A549 (cell line): Measurements from ENCODE around the gene NOX3. TPM values are rescaled to one million over a fixed set of nuclear protein-coding genes. Genes with fewer than 3 reads are reported as not detected.

Experiments
- ATAC-seq, 2 experiments: fragments of 200-7000 bp in 1 of 2; fragments of >200 bp in 1 of 2; cut with Nextera tagmentation in 1 of 2; cut with Tn5 transposase in 1 of 2; 3 replicates each; pipeline versions ENCODE4 v1.8.0 to v1.9.1; 2018 to 2020; ENCODE audit warnings: mild to moderate bottlenecking in 1 of 2, moderate library complexity in 1 of 2
- CTCF ChIA-PET: fragments of 300-600 bp; sonication (Branson Sonifier 250); formaldehyde crosslinking; extraction: SDS; loops from one replicate; lab custom pipeline; 2021; ENCODE audit warnings: antibody characterized with exemption, inconsistent platforms; lab: Yijun Ruan, JAX
- POLR2A ChIA-PET: fragments of 350-600 bp; formaldehyde crosslinking; extraction: SDS; loops from one replicate; lab custom pipeline; 2021; ENCODE audit warnings: antibody characterized with exemption, inconsistent platforms; lab: Yijun Ruan, JAX
- DNase-seq, 2 experiments: peaks; one replicate each; pipeline versions ENCODE4 v3.0.0 to v3.0.0-alpha.2; 2011 to 2016; ENCODE audit warnings: low read depth in 1 of 2, low spot score in 1 of 2
- FAIRE-seq: peaks from 2 replicates; lab custom pipeline; 2011; peaks lifted over from hg19 to GRCh38; lab: Jason Lieb, UNC
- H3K27ac ChIP-seq, 2 experiments: fragments of >200 bp; sonication (Bioruptor Twin); formaldehyde crosslinking; 3 replicates each; pipeline ENCODE4 v1.5.1; 2016 to 2017
- H3K4me1 ChIP-seq: fragments of >200 bp; sonication (Bioruptor Twin); formaldehyde crosslinking; 3 replicates; pipeline ENCODE4 v1.6.1; 2016
- H3K4me2 ChIP-seq: fragments of >200 bp; sonication (Bioruptor Twin); formaldehyde crosslinking; 3 replicates; pipeline ENCODE4 v1.6.1; 2016
- H3K4me3 ChIP-seq: fragments of >200 bp; sonication (Bioruptor Twin); formaldehyde crosslinking; 3 replicates; pipeline ENCODE4 v1.5.1; 2016
- H3K9me3 ChIP-seq: fragments of >200 bp; sonication (Bioruptor Twin); formaldehyde crosslinking; 3 replicates; pipeline ENCODE4 v1.6.1; 2016
- BHLHE40 ChIP-seq: IDR thresholded peaks from 2 replicates; pipeline ENCODE4 v1.6.1; 2012; ENCODE audit warnings: low read depth, low read length, inconsistent platforms
- CBX8 ChIP-seq: fragments of 200-600 bp; sonication (generic); IDR thresholded peaks from 2 replicates; pipeline ENCODE4 v1.6.1; 2016
- CEBPB ChIP-seq, 2 experiments: fragments of >200 bp in 1 of 2; sonication (Bioruptor Twin) in 1 of 2; formaldehyde crosslinking in 1 of 2; IDR thresholded peaks; 2 replicates each; pipeline ENCODE4 v1.6.1; 2012 to 2016
- CHD2 ChIP-seq: fragments of 150-350 bp; IDR thresholded peaks from 2 replicates; pipeline ENCODE4 v1.6.1; 2014; ENCODE audit warnings: low read length; ENCODE audit not compliant: partially characterized antibody
- CHD4 ChIP-seq: fragments of 200-600 bp; sonication (generic); IDR thresholded peaks from 2 replicates; pipeline ENCODE4 v1.6.1; 2016; ENCODE audit warnings: antibody characterized with exemption, mild to moderate bottlenecking, borderline replicate concordance
- EHF ChIP-seq: fragments of 250-450 bp; sonication (Bioruptor Pico); IDR thresholded peaks from 2 replicates; pipeline ENCODE4 v1.5.0; 2020; ENCODE audit warnings: mild to moderate bottlenecking
- ELK1 ChIP-seq: fragments of 150-350 bp; IDR thresholded peaks from 2 replicates; pipeline ENCODE4 v1.6.1; 2014; ENCODE audit warnings: low read depth, mild to moderate bottlenecking, low read length
- GATA3 ChIP-seq: IDR thresholded peaks from 2 replicates; pipeline ENCODE4 v1.6.1; 2012; ENCODE audit warnings: borderline replicate concordance
- HDAC2 ChIP-seq: fragments of 200-600 bp; sonication (generic); IDR thresholded peaks from 2 replicates; pipeline ENCODE4 v1.6.1; 2016
- HOXB5 ChIP-seq: fragments of 250-450 bp; sonication (Bioruptor Pico); IDR thresholded peaks from 2 replicates; pipeline ENCODE4 v1.5.0; 2020; ENCODE audit warnings: mild to moderate bottlenecking, moderate library complexity
- KDM5A ChIP-seq: fragments of 200-600 bp; sonication (generic); IDR thresholded peaks from 2 replicates; pipeline ENCODE4 v1.6.1; 2016; ENCODE audit warnings: antibody characterized with exemption, mild to moderate bottlenecking
- MAFK ChIP-seq: fragments of 450-650 bp; IDR thresholded peaks from 2 replicates; pipeline ENCODE4 v1.6.1; 2014; ENCODE audit not compliant: partially characterized antibody
- MYC ChIP-seq: IDR thresholded peaks from 2 replicates; pipeline ENCODE4 v1.6.1; 2012; ENCODE audit warnings: mild to moderate bottlenecking, inconsistent platforms, low read length, improper control_type of control experiment, borderline replicate concordance
- NFE2L2 ChIP-seq: fragments of 150-350 bp; conservative IDR thresholded peaks from 2 replicates; pipeline ENCODE4 v1.6.1; 2014; ENCODE audit warnings: low read length
- NR3C1 ChIP-seq: fragments of >200 bp; sonication (Bioruptor Twin); formaldehyde crosslinking; IDR thresholded peaks from 3 replicates; pipeline ENCODE4 v1.6.1; 2017
- RNF2 ChIP-seq: fragments of 200-600 bp; sonication (generic); IDR thresholded peaks from 2 replicates; pipeline ENCODE4 v1.6.1; 2016; ENCODE audit warnings: low read depth, mild to moderate bottlenecking, antibody characterized with exemption, moderate library complexity, borderline replicate concordance
- SMC3 ChIP-seq: fragments of >200 bp; sonication (Bioruptor Twin); formaldehyde crosslinking; IDR thresholded peaks from 3 replicates; pipeline ENCODE4 v1.6.1; 2018; ENCODE audit warnings: inconsistent platforms
- TP53 ChIP-seq: fragments of 250-450 bp; sonication (Bioruptor Pico); IDR thresholded peaks from 2 replicates; pipeline ENCODE4 v1.5.0; 2021; ENCODE audit warnings: mild to moderate bottlenecking, moderate library complexity
- ZC3H11A ChIP-seq: fragments of 450-650 bp; IDR thresholded peaks from 2 replicates; pipeline ENCODE4 v1.6.1; 2014; ENCODE audit warnings: antibody characterized with exemption, mild to moderate bottlenecking
- ZFP36 ChIP-seq: fragments of 450-650 bp; IDR thresholded peaks from 2 replicates; pipeline ENCODE4 v1.6.1; 2014; ENCODE audit warnings: borderline replicate concordance; ENCODE audit not compliant: partially characterized antibody
- ZNF302 ChIP-seq: fragments of 250-450 bp; sonication (Bioruptor Pico); IDR thresholded peaks from 2 replicates; pipeline ENCODE4 v1.9.0; 2021; ENCODE audit warnings: inconsistent platforms, mild to moderate bottlenecking, moderate library complexity
- ZSCAN20 ChIP-seq: fragments of 250-450 bp; sonication (Bioruptor Pico); IDR thresholded peaks from 2 replicates; pipeline ENCODE4 v1.8.0; 2022; ENCODE audit warnings: mild to moderate bottlenecking, moderate library complexity
- WGBS: methylation state at CpG from one replicate; pipeline ENCODE4 v1.1.6; 2017; ENCODE audit errors: missing lambda C conversion rate; 5-methylcytosine and 5-hydroxymethylcytosine counted together
- polyA plus RNA-seq, 4 experiments: library from polyadenylated mRNA; depleted of rRNA in 3 of 4; stranded (reverse); fragments of >200 nt; fragmentation: RNase III in 1 of 4; extraction: RNeasy Plus Mini Kit Qiagen cat#74134 plus additional on column Dnase treatment in 1 of 4; gene quantifications; 2 replicates in 3 of 4; 3 replicates in 1 of 4; pipeline ENCODE4 v1.2.3, GENCODE V29; 2011 to 2017
- TF ChIP-seq, protein P1 (sequence below): fragments of >200 bp; sonication (Bioruptor Twin); formaldehyde crosslinking; IDR thresholded peaks from 3 replicates; pipeline ENCODE4 v1.6.1; 2016

NOX3 gene
- polyA plus RNA-seq, 2 of the 4 experiments (the other 2 are of a cell fraction), result not detected

DNA sequence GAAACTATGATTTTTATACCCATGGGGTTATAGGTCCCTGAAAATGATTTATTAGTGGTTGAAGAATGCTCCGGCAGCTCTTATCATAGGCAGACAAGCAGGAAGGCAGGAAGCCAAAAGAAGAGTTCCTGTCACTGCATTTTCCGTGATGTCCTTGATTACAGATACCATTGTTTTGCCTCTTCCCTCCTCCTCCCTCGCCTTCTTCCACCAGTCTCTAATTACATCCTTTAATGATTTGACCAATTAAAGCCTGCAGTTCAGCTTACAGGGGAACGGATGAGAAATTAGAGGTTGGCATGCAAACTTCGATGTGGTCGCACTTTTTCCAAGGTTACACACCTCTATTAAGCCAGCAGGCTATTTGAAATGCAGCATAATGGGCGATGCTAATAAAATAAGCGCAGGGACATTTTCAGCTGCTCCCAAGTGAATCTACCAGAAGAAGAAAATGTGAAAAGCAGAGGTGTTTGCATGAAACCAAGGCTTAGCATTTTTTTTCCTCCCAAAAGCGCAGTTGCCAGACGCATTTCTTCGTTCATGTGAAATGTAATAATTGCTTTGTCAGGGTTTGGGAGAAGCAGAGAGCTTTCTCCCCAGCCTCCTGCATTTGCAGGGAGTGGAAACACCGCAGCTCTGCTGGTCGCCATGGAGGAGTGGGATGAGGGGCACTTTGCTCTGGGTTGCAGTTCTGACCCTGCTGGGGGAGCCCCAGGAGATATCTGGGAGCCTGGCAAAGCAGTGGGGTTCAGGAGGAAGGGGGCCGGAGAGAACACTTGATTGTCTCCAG, 6.0 kb downstream of the NOX3 start:
- TF ChIP-seq CHD2 (no peak), MYC (no peak), TP53 (CRISPR knock-in tag) (no peak), BHLHE40 (no peak), SMC3 (no peak), CHD4 (no peak)
- TF ChIP-seq, all 56 proteins: peak for 0
- H3K4me3 ChIP-seq, result no peak overlapping the region
- H3K4me2 ChIP-seq, result no peak overlapping the region
- WGBS, result 85% methylated on average over 14 of the region's 14 CpGs
- ATAC-seq, result no peak
- no peak for DNase-seq
- ChIA-PET POLR2A (no interaction called here), CTCF (no interaction called here)
- H3K9me3 ChIP-seq, result no peaks in the 10 kb centered on the region
- no peaks in the 10 kb centered on the region for H3K4me1 ChIP-seq
- no peak for FAIRE-seq
- H3K27ac ChIP-seq, result no peak overlapping the region

DNA sequence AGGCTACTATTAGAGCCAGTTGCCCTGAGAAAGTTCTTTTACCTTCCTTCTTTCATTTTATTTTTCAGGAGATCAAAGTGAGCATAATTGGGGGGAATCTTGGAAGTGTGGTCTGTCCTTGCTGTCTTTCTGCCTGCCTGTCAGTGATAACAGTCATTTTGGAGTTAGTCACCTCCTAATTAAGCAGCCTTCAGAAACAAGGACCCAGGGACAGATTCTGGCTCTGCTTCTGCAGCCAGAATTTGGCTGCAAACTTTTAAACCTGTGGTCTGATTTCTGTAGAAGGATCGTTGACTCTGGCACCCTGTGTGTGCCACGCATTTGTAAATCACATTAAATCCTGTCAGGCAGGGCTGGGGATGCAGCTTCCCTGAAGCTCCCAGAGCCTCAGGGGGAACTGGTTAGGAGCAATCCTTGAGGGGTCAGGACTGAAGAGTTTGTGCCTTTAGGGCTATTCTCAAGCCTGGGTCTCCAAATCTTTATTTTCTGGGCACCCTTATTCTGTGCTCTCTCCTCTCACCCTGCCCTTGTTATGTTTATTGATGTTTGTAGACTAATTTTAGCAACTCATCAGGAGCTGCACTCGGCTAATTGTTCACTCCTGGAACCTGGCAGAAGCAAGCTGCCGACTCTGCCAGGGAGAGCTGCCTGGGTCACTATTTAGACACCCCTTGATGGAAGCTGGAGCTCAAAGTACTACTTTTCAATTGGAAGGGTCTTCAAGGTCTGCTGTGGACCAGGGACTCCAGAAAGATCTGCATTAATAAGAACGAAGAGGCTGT, 6.8 kb downstream of the NOX3 start:
- POLR2A ChIA-PET, result no interaction called here
- no peaks in the 10 kb centered on the region for H3K4me1 ChIP-seq
- no peak overlapping the region for H3K27ac ChIP-seq
- TF ChIP-seq ZNF302 (CRISPR knock-in tag) (no peak), HOXB5 (CRISPR knock-in tag) (no peak), MYC (no peak), GATA3 (no peak), KDM5A (no peak), ZFP36 (no peak)
- TF ChIP-seq, protein P1, sequence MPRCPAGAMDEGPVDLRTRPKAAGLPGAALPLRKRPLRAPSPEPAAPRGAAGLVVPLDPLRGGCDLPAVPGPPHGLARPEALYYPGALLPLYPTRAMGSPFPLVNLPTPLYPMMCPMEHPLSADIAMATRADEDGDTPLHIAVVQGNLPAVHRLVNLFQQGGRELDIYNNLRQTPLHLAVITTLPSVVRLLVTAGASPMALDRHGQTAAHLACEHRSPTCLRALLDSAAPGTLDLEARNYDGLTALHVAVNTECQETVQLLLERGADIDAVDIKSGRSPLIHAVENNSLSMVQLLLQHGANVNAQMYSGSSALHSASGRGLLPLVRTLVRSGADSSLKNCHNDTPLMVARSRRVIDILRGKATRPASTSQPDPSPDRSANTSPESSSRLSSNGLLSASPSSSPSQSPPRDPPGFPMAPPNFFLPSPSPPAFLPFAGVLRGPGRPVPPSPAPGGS, result no peak
- TF ChIP-seq, all 56 proteins: peak for 0
- FAIRE-seq (no peak), ATAC-seq (no peak), DNase-seq (no peak)
- CTCF ChIA-PET, result no interaction called here
- Histone ChIP-seq H3K9me3 (no peaks in the 10 kb centered on the region), H3K4me3 (no peak overlapping the region), H3K4me2 (no peak overlapping the region)
- 59% methylated on average over 5 of the region's 5 CpGs for WGBS

GRCh38 chr6:155447949-155448348, 7.7 kb downstream of the NOX3 start:
- no peak overlapping the region for H3K4me3 ChIP-seq
- POLR2A ChIA-PET, result no interaction called here
- CTCF ChIA-PET, result no interaction called here
- H3K27ac ChIP-seq, result no peak overlapping the region
- ATAC-seq (no peak), DNase-seq (no peak), FAIRE-seq (no peak)
- TF ChIP-seq ZC3H11A (no peak), ELK1 (no peak), NR3C1 (no peak), MAFK (no peak), CEBPB (IDR thresholded peaks at IDR 0.05) (no peak), BHLHE40 (no peak), SMC3 (no peak), EHF (CRISPR knock-in tag) (no peak), NFE2L2 (no peak), HOXB5 (CRISPR knock-in tag) (no peak), ZSCAN20 (no peak), MYC (no peak), ZFP36 (no peak), CBX8 (no peak), KDM5A (no peak), HDAC2 (no peak), RNF2 (no peak)
- no peak overlapping the region for H3K4me2 ChIP-seq
- H3K4me1 ChIP-seq, result no peaks in the 10 kb centered on the region
- no peaks in the 10 kb centered on the region for H3K9me3 ChIP-seq
